Effector memory CD4-positive, alpha-beta T cell (primary cell): ENCODE measurements around the gene LCMT2.

Experiments used
- DNase-seq, 3 donors: peaks; one replicate each; pipeline ENCODE4 v3.0.0-alpha.2; 2020
- H3K27ac ChIP-seq: 2 replicates; pipeline ENCODE4 v1.7.0; 2013; ENCODE audit warnings: mild to moderate bottlenecking, low read length, moderate library complexity; ENCODE audit not compliant: insufficient read depth, poor library complexity, severe bottlenecking
- H3K27me3 ChIP-seq: replicated peaks from 2 replicates; pipeline ENCODE4 v1.7.0; 2013; ENCODE audit warnings: mild to moderate bottlenecking, low read length; ENCODE audit not compliant: insufficient read depth, control insufficient read depth, poor library complexity, severe bottlenecking
- H3K36me3 ChIP-seq: 2 replicates; pipeline ENCODE4 v1.7.0; 2013; ENCODE audit warnings: mild to moderate bottlenecking, low read length, moderate library complexity; ENCODE audit not compliant: control insufficient read depth, insufficient read depth
- H3K4me1 ChIP-seq: 2 replicates; pipeline ENCODE4 v1.7.0; 2013; ENCODE audit warnings: low read length, mild to moderate bottlenecking; ENCODE audit not compliant: control insufficient read depth, insufficient read depth, poor library complexity, severe bottlenecking
- H3K4me3 ChIP-seq: 2 replicates; pipeline ENCODE4 v1.7.0; 2013; ENCODE audit warnings: low read length, low read depth, mild to moderate bottlenecking; ENCODE audit not compliant: insufficient read depth, poor library complexity, severe bottlenecking
- H3K9me3 ChIP-seq: 2 replicates; pipeline ENCODE4 v1.7.0; 2013; ENCODE audit warnings: mild to moderate bottlenecking, low read length, moderate library complexity; ENCODE audit not compliant: control insufficient read depth

Gene LCMT2

GRCh38 chr15:43275740-43276562 lies 54.4 kb downstream of the LCMT2 start:
- Histone ChIP-seq H3K36me3 (no peaks in the 10 kb centered on the region), H3K4me3 (no peak overlapping the region), H3K4me1 (peaks cover 2% of the 10 kb centered on the region), H3K9me3 (no peaks in the 10 kb centered on the region), H3K27ac (no peak overlapping the region), H3K27me3 (no peaks in the 10 kb centered on the region)
- no peak for DNase-seq

GRCh38 chr15:43274136-43274535 lies 56.2 kb downstream of the LCMT2 start:
- Histone ChIP-seq H3K36me3 (no peaks in the 10 kb centered on the region), H3K27me3 (no peaks in the 10 kb centered on the region), H3K9me3 (no peaks in the 10 kb centered on the region), H3K4me3 (no peak overlapping the region), H3K4me1 (peaks cover 7% of the 10 kb centered on the region), H3K27ac (no peak overlapping the region)
- DNase-seq = no peak
